HepG2 (cell line): ENCODE results near the gene PCIF1. TPM values are rescaled to one million over a fixed set of nuclear protein-coding genes. Genes with fewer than 3 reads are reported as not detected.

Source experiments
- EED ChIP-seq: sonication (generic); formaldehyde crosslinking; IDR thresholded peaks from 2 replicates; pipeline ENCODE4 v1.5.0; 2020; ENCODE audit warnings: mild to moderate bottlenecking, missing genetic modification reagents
- FOSL2 ChIP-seq: sonication (generic); formaldehyde crosslinking; IDR thresholded peaks from 2 replicates; pipeline ENCODE4 v1.4.0; 2020; ENCODE audit warnings: missing genetic modification reagents
- FOXC1 ChIP-seq: sonication (generic); formaldehyde crosslinking; IDR thresholded peaks from 2 replicates; pipeline ENCODE4 v1.8.0; 2022; ENCODE audit warnings: mild to moderate bottlenecking, missing genetic modification reagents, borderline replicate concordance
- HDAC2 ChIP-seq: sonication (generic); formaldehyde crosslinking; IDR thresholded peaks from 2 replicates; pipeline ENCODE4 v1.4.0; 2020; ENCODE audit warnings: missing genetic modification reagents
- HOXA9 ChIP-seq: sonication (generic); formaldehyde crosslinking; IDR thresholded peaks from 2 replicates; pipeline ENCODE4 v1.8.1; 2022; ENCODE audit warnings: missing genetic modification reagents, mild to moderate bottlenecking, moderate library complexity, borderline replicate concordance
- MTA1 ChIP-seq: sonication (generic); formaldehyde crosslinking; IDR thresholded peaks from 2 replicates; pipeline ENCODE4 v1.4.0; 2020; ENCODE audit warnings: missing genetic modification reagents, mild to moderate bottlenecking, borderline replicate concordance
- MZF1 ChIP-seq: sonication (generic); formaldehyde crosslinking; IDR thresholded peaks from 2 replicates; pipeline ENCODE4 v1.8.1; 2023; ENCODE audit warnings: mild to moderate bottlenecking, missing genetic modification reagents, borderline replicate concordance
- NFE2 ChIP-seq: sonication (generic); formaldehyde crosslinking; IDR thresholded peaks from 2 replicates; pipeline ENCODE4 v1.4.0; 2020; ENCODE audit warnings: missing genetic modification reagents
- NFYB ChIP-seq: sonication (generic); formaldehyde crosslinking; IDR thresholded peaks from 2 replicates; pipeline ENCODE4 v1.4.0; 2020; ENCODE audit warnings: missing genetic modification reagents
- NPAS2 ChIP-seq: sonication (generic); formaldehyde crosslinking; IDR thresholded peaks from 2 replicates; pipeline ENCODE4 v1.8.0; 2022; ENCODE audit warnings: mild to moderate bottlenecking, missing genetic modification reagents, borderline replicate concordance
- RORA ChIP-seq: sonication (generic); formaldehyde crosslinking; IDR thresholded peaks from 2 replicates; pipeline ENCODE4 v1.5.0; 2020; ENCODE audit warnings: mild to moderate bottlenecking, missing genetic modification reagents, moderate library complexity
- SIN3B ChIP-seq: fragments of 150-350 bp; IDR thresholded peaks from 2 replicates; pipeline ENCODE4 v1.6.1; 2014; ENCODE audit warnings: low read length
- TBL1XR1 ChIP-seq: fragments of 150-350 bp; IDR thresholded peaks from 2 replicates; pipeline ENCODE4 v1.6.1; 2014; ENCODE audit warnings: borderline replicate concordance, low read length; ENCODE audit not compliant: partially characterized antibody
- ZNF484 ChIP-seq: sonication (generic); formaldehyde crosslinking; IDR thresholded peaks from 2 replicates; pipeline ENCODE4 v1.5.1; 2020; ENCODE audit warnings: mild to moderate bottlenecking, low read depth, missing genetic modification reagents, borderline replicate concordance
- ZNF777 ChIP-seq: sonication (generic); formaldehyde crosslinking; IDR thresholded peaks from 2 replicates; pipeline ENCODE4 v1.4.0; 2020; ENCODE audit warnings: missing genetic modification reagents
- ZNF800 ChIP-seq: sonication (generic); formaldehyde crosslinking; IDR thresholded peaks from 2 replicates; pipeline ENCODE4 v1.4.0; 2020; ENCODE audit warnings: missing genetic modification reagents
- polyA plus RNA-seq, 8 experiments: library from polyadenylated mRNA; depleted of rRNA in 3 of 8; stranded (reverse) in 7 of 8; unstranded in 1 of 8; fragments of >200 nt; fragmentation: Illumina TruSeq in 4 of 8; extraction: Trizol in 4 of 8; gene quantifications; 2 replicates each; pipeline versions ENCODE4 v1.2.1 to v1.2.3, GENCODE V29; 2011 to 2016; ENCODE audit warnings: low read depth in 4 of 8, missing spikeins in 1 of 8, mixed read lengths in 1 of 8; ENCODE audit not compliant: insufficient read depth in 1 of 8
- total RNA-seq, 5 experiments: library from RNA; depleted of rRNA; stranded (reverse); fragments of >200 nt; fragmentation: Illumina TruSeq; extraction: Trizol; gene quantifications; 2 replicates each; pipeline ENCODE4 v1.2.3, GENCODE V29; 2016; ENCODE audit warnings: low read depth in 1 of 5
- TF ChIP-seq, protein P1 (sequence below): sonication (generic); formaldehyde crosslinking; IDR thresholded peaks from 2 replicates; pipeline ENCODE4 v1.5.0; 2020; ENCODE audit warnings: missing genetic modification reagents, mild to moderate bottlenecking, borderline replicate concordance
- TF ChIP-seq, protein P2 (sequence below): IDR thresholded peaks from 2 replicates; pipeline ENCODE4 v1.4.0; 2020; ENCODE audit warnings: mild to moderate bottlenecking, missing genetic modification reagents

PCIF1 gene
- total and polyA plus RNA-seq, 2 of the 13 experiments (the other 11 are each of a cell fraction or from before 2014, with no cell fraction given), result 20.9 to 24.4 TPM

DNA sequence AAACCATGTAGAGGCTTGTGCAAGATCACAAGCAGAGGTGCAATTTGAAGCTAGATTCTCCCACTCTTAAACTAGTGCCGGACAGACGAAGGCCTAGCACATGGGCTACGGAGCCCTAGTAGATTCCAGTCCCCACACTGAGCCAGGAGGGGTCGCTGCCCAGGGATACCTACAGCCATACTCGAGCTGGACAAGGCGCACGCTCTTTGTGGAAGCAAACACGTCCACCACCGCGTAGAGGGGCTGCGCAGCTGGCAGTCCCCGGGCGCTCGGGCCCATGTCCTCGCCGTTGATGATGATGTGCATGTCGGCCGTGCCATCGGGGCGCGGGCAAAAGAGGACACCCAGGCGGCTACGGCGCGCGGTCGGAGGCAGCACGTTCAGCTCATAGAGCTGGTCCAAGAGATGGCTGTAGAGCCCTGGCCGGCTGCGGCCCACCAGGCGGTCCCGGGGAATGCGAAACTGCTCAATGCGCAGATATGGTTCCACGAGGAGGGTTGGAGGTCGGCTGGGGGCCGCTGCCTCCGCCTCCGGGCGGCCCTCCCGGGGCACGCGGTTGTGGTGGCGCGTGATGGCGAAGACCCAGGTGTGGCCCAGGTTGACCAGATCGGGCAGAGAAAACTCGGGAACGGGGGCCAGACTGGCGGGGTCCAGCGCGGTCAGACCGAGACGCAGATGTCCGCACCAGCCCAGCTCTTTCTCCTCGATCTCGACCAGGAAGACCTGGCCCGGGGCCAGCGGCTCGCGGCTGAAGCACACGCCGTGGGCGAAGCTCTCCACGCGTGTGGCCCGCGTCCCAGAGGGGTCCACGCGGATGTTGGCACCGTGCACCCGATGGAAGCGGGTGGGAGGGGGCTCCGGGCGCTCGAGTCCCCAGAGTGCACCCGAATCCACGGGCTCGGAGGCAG, 44.2 kb upstream of the PCIF1 start (continued):
- peak; percentile 3; the same call in 1 of the 2 replicates for TF ChIP-seq SIN3B
- TF ChIP-seq, protein P1, sequence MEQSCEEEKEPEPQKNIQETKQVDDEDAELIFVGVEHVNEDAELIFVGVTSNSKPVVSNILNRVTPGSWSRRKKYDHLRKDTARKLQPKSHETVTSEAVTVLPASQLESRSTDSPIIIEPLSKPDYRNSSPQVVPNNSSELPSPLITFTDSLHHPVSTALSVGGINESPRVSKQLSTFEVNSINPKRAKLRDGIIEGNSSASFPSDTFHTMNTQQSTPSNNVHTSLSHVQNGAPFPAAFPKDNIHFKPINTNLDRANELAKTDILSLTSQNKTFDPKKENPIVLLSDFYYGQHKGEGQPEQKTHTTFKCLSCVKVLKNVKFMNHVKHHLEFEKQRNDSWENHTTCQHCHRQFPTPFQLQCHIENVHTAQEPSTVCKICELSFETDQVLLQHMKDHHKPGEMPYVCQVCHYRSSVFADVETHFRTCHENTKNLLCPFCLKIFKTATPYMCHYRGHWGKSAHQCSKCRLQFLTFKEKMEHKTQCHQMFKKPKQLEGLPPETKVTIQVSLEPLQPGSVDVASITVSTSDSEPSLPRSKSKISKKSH, result peak; percentile 58; the same call in 1 of the 2 replicates
- TF ChIP-seq FOXC1 (CRISPR knock-in tag), result 0 out of 2 replicates have a peak, but pooled peaks have one; percentile 20
- TF ChIP-seq HDAC2 (CRISPR knock-in tag), result peak; percentile 81
- TF ChIP-seq EED (CRISPR knock-in tag), result no peak; the same call in 1 of the 2 replicates
- no peak for TF ChIP-seq RORA (CRISPR knock-in tag)
- peak; percentile 71; the same call in 1 of the 2 replicates for TF ChIP-seq ZNF484
- no peak for TF ChIP-seq TBL1XR1
- peak; percentile 42; the same call in 1 of the 2 replicates for TF ChIP-seq NFYB (CRISPR knock-in tag)
- no peak for TF ChIP-seq MTA1
- no peak for TF ChIP-seq MZF1 (CRISPR knock-in tag)
- no peak; the same call in 1 of the 2 replicates for TF ChIP-seq ZNF800
- no peak; the same call in 1 of the 2 replicates for TF ChIP-seq HOXA9 (CRISPR knock-in tag)
- peak; percentile 22; the same call in 1 of the 2 replicates for TF ChIP-seq NFE2 (CRISPR knock-in tag)
- no peak for TF ChIP-seq NPAS2 (CRISPR knock-in tag)
- peak; percentile 58 for TF ChIP-seq FOSL2
- TF ChIP-seq ZNF777 (CRISPR knock-in tag), result peak; percentile 76
- TF ChIP-seq, protein P2, sequence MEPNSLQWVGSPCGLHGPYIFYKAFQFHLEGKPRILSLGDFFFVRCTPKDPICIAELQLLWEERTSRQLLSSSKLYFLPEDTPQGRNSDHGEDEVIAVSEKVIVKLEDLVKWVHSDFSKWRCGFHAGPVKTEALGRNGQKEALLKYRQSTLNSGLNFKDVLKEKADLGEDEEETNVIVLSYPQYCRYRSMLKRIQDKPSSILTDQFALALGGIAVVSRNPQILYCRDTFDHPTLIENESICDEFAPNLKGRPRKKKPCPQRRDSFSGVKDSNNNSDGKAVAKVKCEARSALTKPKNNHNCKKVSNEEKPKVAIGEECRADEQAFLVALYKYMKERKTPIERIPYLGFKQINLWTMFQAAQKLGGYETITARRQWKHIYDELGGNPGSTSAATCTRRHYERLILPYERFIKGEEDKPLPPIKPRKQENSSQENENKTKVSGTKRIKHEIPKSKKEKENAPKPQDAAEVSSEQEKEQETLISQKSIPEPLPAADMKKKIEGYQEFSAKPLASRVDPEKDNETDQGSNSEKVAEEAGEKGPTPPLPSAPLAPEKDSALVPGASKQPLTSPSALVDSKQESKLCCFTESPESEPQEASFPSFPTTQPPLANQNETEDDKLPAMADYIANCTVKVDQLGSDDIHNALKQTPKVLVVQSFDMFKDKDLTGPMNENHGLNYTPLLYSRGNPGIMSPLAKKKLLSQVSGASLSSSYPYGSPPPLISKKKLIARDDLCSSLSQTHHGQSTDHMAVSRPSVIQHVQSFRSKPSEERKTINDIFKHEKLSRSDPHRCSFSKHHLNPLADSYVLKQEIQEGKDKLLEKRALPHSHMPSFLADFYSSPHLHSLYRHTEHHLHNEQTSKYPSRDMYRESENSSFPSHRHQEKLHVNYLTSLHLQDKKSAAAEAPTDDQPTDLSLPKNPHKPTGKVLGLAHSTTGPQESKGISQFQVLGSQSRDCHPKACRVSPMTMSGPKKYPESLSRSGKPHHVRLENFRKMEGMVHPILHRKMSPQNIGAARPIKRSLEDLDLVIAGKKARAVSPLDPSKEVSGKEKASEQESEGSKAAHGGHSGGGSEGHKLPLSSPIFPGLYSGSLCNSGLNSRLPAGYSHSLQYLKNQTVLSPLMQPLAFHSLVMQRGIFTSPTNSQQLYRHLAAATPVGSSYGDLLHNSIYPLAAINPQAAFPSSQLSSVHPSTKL, result peak; percentile 43
